ENCODE data around the gene SORCS2. TPM values are rescaled to one million over a fixed set of nuclear protein-coding genes. Genes with fewer than 3 reads are reported as not detected.

The SORCS2 gene
- polyA plus RNA-seq, 1 of the 3 experiments (the other 2 are of a cell fraction): 1.6 TPM

DNA sequence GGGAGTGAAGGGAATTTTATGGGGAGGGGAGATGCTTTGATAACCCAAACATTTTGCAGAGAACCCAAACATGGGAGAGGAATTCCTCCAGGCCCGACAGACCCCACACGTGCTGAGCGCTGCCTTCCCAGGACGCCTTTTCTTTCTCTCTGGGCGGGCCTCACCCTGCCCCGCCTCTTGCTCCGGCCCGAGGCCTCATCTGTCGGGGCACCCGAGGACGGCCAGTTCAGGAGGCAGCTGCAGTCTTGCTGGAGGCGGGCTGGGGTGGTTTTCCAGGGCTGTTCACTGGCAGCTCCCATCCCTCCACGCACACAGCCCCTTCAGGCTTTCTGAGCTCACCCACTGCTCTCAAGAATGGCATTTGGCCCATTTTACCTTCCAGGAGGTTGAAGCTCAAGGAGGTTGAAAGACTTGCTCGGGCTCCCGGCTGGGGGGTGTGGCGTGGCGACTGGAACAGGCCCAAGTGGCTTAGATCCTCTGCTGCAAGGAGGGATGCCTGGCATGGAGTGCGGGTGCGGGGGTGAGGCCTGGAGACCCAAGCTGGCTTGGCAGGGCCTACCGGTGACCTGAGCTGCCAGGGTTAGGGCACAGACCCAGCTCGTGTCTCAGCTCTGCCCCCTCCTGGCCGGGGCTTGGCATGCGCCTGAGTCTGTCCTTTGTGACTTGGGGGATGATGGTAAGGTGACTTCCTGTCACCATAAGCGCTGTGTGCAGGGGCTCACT is 143.2 kb downstream of the SORCS2 start:
- WGBS (ENCODE audit: low lambda C conversion rate): 71% methylated on average over 17 of the region's 24 CpGs

DNA sequence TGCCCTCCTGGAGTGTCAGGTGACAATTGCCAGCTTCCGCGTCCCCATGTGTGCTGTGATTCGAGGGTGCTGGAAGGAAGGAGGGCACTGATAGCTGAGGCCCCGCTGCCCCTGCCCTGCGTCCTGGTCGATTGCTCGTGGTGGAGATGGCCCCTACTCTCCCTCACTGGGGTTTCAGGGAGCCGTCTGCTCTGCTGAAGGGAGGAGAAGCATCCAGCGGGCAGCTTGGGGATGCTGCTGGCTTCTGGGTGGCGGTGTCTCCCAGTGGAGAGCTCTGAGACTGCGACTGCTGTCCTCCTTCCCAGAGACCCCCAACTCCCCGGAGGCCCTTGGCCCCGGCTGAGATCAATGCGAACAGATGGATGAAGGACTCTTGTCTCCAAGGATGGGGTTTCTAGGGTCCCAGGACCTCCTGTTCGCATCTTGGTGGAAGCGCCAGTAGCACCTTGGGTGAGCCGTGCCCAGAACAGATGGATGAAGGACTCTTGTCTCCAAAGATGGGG is 143.8 kb downstream of the SORCS2 start:
- 100% methylated on average over 3 of the region's 17 CpGs for WGBS (ENCODE audit: low lambda C conversion rate)
- H3K36me3 ChIP-seq (replicated peaks in 1 of 2; ENCODE audit: control insufficient read depth in 1 of 2, insufficient read depth in 2 of 2, low read length in 1 of 2): no peaks in the 10 kb centered on the region
- H3K9ac ChIP-seq: no peak overlapping the region
- H3K9me2 ChIP-seq: no peaks in the 10 kb centered on the region
- no peak for DNase-seq
- no peak overlapping the region for H2AFZ ChIP-seq (ENCODE audit: low read depth)
- no peaks in the 10 kb centered on the region for H4K20me1 ChIP-seq (ENCODE audit: insufficient read depth)
- no peak overlapping the region for H3K27ac ChIP-seq (ENCODE audit: low read depth in 2 of 2, low read length in 1 of 2)
- H3K4me3 ChIP-seq (ENCODE audit: low read depth in 2 of 2, low read length in 1 of 2): no peak overlapping the region
- CTCF ChIA-PET: interaction anchor here (0.7 to 3.9 kb wide), 29 partner anchors 9 to 387 kb away, joined by 3 to 57 read pairs (median 4); partner anchors contain the start of gene SORCS2
- H3K4me1 ChIP-seq (ENCODE audit: control insufficient read depth in 1 of 2, insufficient read depth in 2 of 2, low read depth in 1 of 2, low read length in 1 of 2): no peaks in the 10 kb centered on the region
- no peak overlapping the region for H3K4me2 ChIP-seq
- H3K9me3 ChIP-seq: no peaks in the 10 kb centered on the region
- no peaks in the 10 kb centered on the region for H3F3A ChIP-seq (replicated peaks; ENCODE audit: insufficient read depth)
- POLR2A ChIA-PET: no interaction called here
- no peaks in the 10 kb centered on the region for H3K27me3 ChIP-seq (ENCODE audit: insufficient read depth)
- H3K79me2 ChIP-seq (ENCODE audit: insufficient read depth): no peaks in the 10 kb centered on the region
- TF ChIP-seq, protein P1, sequence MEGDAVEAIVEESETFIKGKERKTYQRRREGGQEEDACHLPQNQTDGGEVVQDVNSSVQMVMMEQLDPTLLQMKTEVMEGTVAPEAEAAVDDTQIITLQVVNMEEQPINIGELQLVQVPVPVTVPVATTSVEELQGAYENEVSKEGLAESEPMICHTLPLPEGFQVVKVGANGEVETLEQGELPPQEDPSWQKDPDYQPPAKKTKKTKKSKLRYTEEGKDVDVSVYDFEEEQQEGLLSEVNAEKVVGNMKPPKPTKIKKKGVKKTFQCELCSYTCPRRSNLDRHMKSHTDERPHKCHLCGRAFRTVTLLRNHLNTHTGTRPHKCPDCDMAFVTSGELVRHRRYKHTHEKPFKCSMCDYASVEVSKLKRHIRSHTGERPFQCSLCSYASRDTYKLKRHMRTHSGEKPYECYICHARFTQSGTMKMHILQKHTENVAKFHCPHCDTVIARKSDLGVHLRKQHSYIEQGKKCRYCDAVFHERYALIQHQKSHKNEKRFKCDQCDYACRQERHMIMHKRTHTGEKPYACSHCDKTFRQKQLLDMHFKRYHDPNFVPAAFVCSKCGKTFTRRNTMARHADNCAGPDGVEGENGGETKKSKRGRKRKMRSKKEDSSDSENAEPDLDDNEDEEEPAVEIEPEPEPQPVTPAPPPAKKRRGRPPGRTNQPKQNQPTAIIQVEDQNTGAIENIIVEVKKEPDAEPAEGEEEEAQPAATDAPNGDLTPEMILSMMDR (IDR thresholded peaks at IDR 0.05): no peak; the same call in 1 of the 2 replicates
- TF ChIP-seq NRF1 (IDR thresholded peaks at IDR 0.05; ENCODE audit: low read depth, low read length) (no peak), FOSL2 (IDR thresholded peaks at IDR 0.05; ENCODE audit: borderline replicate concordance, low read depth) (no peak), TCF12 (IDR thresholded peaks at IDR 0.05) (no peak), CHD2 (IDR thresholded peaks at IDR 0.05; ENCODE audit: low read length, partially characterized antibody) (no peak), FOXJ3 (CRISPR knock-in tag; IDR thresholded peaks at IDR 0.05) (no peak), POLR2AphosphoS5 (IDR thresholded peaks at IDR 0.05; ENCODE audit: low read depth, low read length) (no peak)
- TF ChIP-seq, protein P2, sequence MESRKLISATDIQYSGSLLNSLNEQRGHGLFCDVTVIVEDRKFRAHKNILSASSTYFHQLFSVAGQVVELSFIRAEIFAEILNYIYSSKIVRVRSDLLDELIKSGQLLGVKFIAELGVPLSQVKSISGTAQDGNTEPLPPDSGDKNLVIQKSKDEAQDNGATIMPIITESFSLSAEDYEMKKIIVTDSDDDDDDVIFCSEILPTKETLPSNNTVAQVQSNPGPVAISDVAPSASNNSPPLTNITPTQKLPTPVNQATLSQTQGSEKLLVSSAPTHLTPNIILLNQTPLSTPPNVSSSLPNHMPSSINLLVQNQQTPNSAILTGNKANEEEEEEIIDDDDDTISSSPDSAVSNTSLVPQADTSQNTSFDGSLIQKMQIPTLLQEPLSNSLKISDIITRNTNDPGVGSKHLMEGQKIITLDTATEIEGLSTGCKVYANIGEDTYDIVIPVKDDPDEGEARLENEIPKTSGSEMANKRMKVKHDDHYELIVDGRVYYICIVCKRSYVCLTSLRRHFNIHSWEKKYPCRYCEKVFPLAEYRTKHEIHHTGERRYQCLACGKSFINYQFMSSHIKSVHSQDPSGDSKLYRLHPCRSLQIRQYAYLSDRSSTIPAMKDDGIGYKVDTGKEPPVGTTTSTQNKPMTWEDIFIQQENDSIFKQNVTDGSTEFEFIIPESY (IDR thresholded peaks at IDR 0.05; ENCODE audit: borderline replicate concordance, low read depth): no peak
- TF ChIP-seq, protein P3, sequence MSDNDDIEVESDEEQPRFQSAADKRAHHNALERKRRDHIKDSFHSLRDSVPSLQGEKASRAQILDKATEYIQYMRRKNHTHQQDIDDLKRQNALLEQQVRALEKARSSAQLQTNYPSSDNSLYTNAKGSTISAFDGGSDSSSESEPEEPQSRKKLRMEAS (IDR thresholded peaks at IDR 0.05; ENCODE audit: low read depth): no peak
- TF ChIP-seq, protein P4, sequence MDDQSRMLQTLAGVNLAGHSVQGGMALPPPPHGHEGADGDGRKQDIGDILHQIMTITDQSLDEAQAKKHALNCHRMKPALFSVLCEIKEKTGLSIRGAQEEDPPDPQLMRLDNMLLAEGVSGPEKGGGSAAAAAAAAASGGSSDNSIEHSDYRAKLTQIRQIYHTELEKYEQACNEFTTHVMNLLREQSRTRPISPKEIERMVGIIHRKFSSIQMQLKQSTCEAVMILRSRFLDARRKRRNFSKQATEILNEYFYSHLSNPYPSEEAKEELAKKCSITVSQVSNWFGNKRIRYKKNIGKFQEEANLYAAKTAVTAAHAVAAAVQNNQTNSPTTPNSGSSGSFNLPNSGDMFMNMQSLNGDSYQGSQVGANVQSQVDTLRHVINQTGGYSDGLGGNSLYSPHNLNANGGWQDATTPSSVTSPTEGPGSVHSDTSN (IDR thresholded peaks at IDR 0.05): no peak

More for the DNA sequence above, 143.2 kb downstream of the SORCS2 start:
- peak; percentile 83 for DNase-seq
- no peaks in the 10 kb centered on the region for H4K20me1 ChIP-seq (ENCODE audit: insufficient read depth)
- H3K9me3 ChIP-seq: no peaks in the 10 kb centered on the region
- H3K36me3 ChIP-seq (replicated peaks in 1 of 2; ENCODE audit: control insufficient read depth in 1 of 2, insufficient read depth in 2 of 2, low read length in 1 of 2): no peaks in the 10 kb centered on the region
- ChIA-PET POLR2A (interaction anchor here (0.6 kb wide), 1 partner anchor 541 kb away, joined by 3 read pairs; no protein-coding TSS in a partner anchor), CTCF (interaction anchor here (0.7 to 3.9 kb wide), 31 partner anchors 10 to 387 kb away, joined by 3 to 57 read pairs (median 4); partner anchors contain the start of gene SORCS2)
- H3K4me2 ChIP-seq: no peak overlapping the region
- no peaks in the 10 kb centered on the region for H3F3A ChIP-seq (replicated peaks; ENCODE audit: insufficient read depth)
- H3K79me2 ChIP-seq (ENCODE audit: insufficient read depth): no peaks in the 10 kb centered on the region
- TF ChIP-seq SMC3 (IDR thresholded peaks at IDR 0.05; ENCODE audit: low read depth, low read length): peak; percentile 62
- TF ChIP-seq, protein P3 (IDR thresholded peaks at IDR 0.05; ENCODE audit: low read depth): no peak
- no peak for TF ChIP-seq JUND (IDR thresholded peaks at IDR 0.05)
- peak; percentile 68 for TF ChIP-seq RAD21 (IDR thresholded peaks at IDR 0.05; ENCODE audit: low read length)
- no peak for TF ChIP-seq RFX5 (IDR thresholded peaks at IDR 0.05; ENCODE audit: low read length)
- TF ChIP-seq ELF1 (IDR thresholded peaks at IDR 0.05): no peak
- TF ChIP-seq, protein P1 (IDR thresholded peaks at IDR 0.05): peak; percentile 69
- no peak for TF ChIP-seq CHD2 (IDR thresholded peaks at IDR 0.05; ENCODE audit: low read length, partially characterized antibody)
- TF ChIP-seq, protein P5, sequence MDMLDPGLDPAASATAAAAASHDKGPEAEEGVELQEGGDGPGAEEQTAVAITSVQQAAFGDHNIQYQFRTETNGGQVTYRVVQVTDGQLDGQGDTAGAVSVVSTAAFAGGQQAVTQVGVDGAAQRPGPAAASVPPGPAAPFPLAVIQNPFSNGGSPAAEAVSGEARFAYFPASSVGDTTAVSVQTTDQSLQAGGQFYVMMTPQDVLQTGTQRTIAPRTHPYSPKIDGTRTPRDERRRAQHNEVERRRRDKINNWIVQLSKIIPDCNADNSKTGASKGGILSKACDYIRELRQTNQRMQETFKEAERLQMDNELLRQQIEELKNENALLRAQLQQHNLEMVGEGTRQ (IDR thresholded peaks at IDR 0.05; ENCODE audit: borderline replicate concordance, low read depth, low read length): no peak
- no peak overlapping the region for H3K9ac ChIP-seq
- no peaks in the 10 kb centered on the region for H3K9me2 ChIP-seq
- H2AFZ ChIP-seq (ENCODE audit: low read depth): no peak overlapping the region
- H3K4me1 ChIP-seq (ENCODE audit: control insufficient read depth in 1 of 2, insufficient read depth in 2 of 2, low read depth in 1 of 2, low read length in 1 of 2): no peaks in the 10 kb centered on the region
- no peak overlapping the region for H3K4me3 ChIP-seq (ENCODE audit: low read depth in 2 of 2, low read length in 1 of 2)
- H3K27ac ChIP-seq (ENCODE audit: low read depth in 2 of 2, low read length in 1 of 2): no peak overlapping the region
- H3K27me3 ChIP-seq (ENCODE audit: insufficient read depth): no peaks in the 10 kb centered on the region

All from SK-N-SH (cell line).